Esophagus muscularis mucosa (tissue), 4 donors: ENCODE measurements around the gene MELTF. TPM values are rescaled to one million over a fixed set of nuclear protein-coding genes. Genes with fewer than 3 reads are reported as not detected.

Source experiments
- DNase-seq: peaks from one replicate; pipeline ENCODE4 v3.0.0-alpha.2; 2017; ENCODE audit errors: extremely low spot score
- H3K27ac ChIP-seq, 4 donors: fragments of 200-600 bp; sonication (generic); replicated peaks in 1 of 4; 1 replicate in 3 of 4; 2 replicates in 1 of 4; pipeline ENCODE4 v1.5.1; 2016 to 2019; ENCODE audit warnings: mild to moderate bottlenecking in 1 of 4
- H3K27me3 ChIP-seq, 4 donors: fragments of 200-600 bp; sonication (generic); one replicate each; pipeline versions ENCODE4 v1.5.1 to v1.6.0; 2016 to 2019
- H3K36me3 ChIP-seq, 4 donors: fragments of 200-600 bp; sonication (generic); one replicate each; pipeline ENCODE4 v1.5.1; 2016 to 2019
- H3K4me1 ChIP-seq, 4 donors: fragments of 200-600 bp; sonication (generic); one replicate each; pipeline ENCODE4 v1.5.1; 2016 to 2019
- H3K4me3 ChIP-seq, 4 donors: fragments of 200-600 bp; sonication (generic); 1 replicate in 2 of 4; 2 replicates in 2 of 4; pipeline ENCODE4 v1.5.1; 2016 to 2019; ENCODE audit warnings: mild to moderate bottlenecking in 4 of 4, moderate library complexity in 1 of 4
- H3K9me3 ChIP-seq, 4 donors: fragments of 200-600 bp; sonication (generic); 1 replicate in 3 of 4; 2 replicates in 1 of 4; pipeline ENCODE4 v1.5.1; 2016 to 2019
- CTCF ChIP-seq, 3 experiments: fragments of 200-600 bp in 2 of 3; fragments of 450-650 bp in 1 of 3; sonication (generic) in 2 of 3; IDR thresholded peaks; one replicate each; pipeline ENCODE4 v1.5.1; 2017 to 2019; ENCODE audit warnings: antibody characterized with exemption in 3 of 3, mild to moderate bottlenecking in 2 of 3, moderate library complexity in 1 of 3
- EP300 ChIP-seq: sonication (generic); formaldehyde crosslinking; IDR thresholded peaks from one replicate; pipeline ENCODE4 v1.6.1; 2017; ENCODE audit warnings: antibody characterized with exemption
- POLR2A ChIP-seq: fragments of 450-650 bp; IDR thresholded peaks from one replicate; pipeline ENCODE4 v1.6.1; 2017; ENCODE audit warnings: antibody characterized with exemption, moderate library complexity, mild to moderate bottlenecking, low read depth
- POLR2AphosphoS5 ChIP-seq, 2 donors: sonication (generic); formaldehyde crosslinking; IDR thresholded peaks; one replicate each; pipeline ENCODE4 v1.6.1; 2017; ENCODE audit warnings: antibody characterized with exemption in 2 of 2
- WGBS: methylation state at CpG from one replicate; pipeline ENCODE4 v1.1.5; 2018; 5-methylcytosine and 5-hydroxymethylcytosine counted together
- intact Hi-C: fragments of 100-400 bp; cut with DNase I; formaldehyde crosslinking; loops from one replicate; pipeline ENCODE4 v1.15.1; 2023
- total RNA-seq, 4 donors: library from RNA; depleted of rRNA; stranded (reverse); fragments of >200 nt; gene quantifications; one replicate each; pipeline versions ENCODE4 v1.1.0 to v1.2.1, GENCODE V29; 2016

The MELTF gene
- total RNA-seq, 4 donors from 2014 or later = 3.6 to 9.1 (median 4.5) TPM

- no peak for DNase-seq
- no peaks in the 10 kb centered on the region for H3K4me1 ChIP-seq
Observed at GRCh38 chr3:196995646-196996355, 33.8 kb downstream of the MELTF start.

GRCh38 chr3:196995027-196995426, 34.6 kb downstream of the MELTF start:
- WGBS = 86% methylated on average over 19 of the region's 19 CpGs
- TF ChIP-seq POLR2AphosphoS5 (IDR thresholded peaks at IDR 0.05) (no peak), POLR2A (no peak), CTCF (IDR thresholded peaks at IDR 0.05) (no peak), EP300 (no peak)
- H3K36me3 ChIP-seq = no peaks in the 10 kb centered on the region
- no peaks in the 10 kb centered on the region for H3K27me3 ChIP-seq
- intact Hi-C loops = no loop called here
- H3K27ac ChIP-seq = no peak overlapping the region
- no peak for DNase-seq
- H3K4me3 ChIP-seq = no peak overlapping the region
- no peaks in the 10 kb centered on the region for H3K4me1 ChIP-seq
- no peaks in the 10 kb centered on the region for H3K9me3 ChIP-seq

More at GRCh38 chr3:196995646-196996355, 33.8 kb downstream of the MELTF start:
- Histone ChIP-seq H3K36me3 (no peaks in the 10 kb centered on the region), H3K27me3 (no peaks in the 10 kb centered on the region), H3K9me3 (no peaks in the 10 kb centered on the region), H3K27ac (no peak overlapping the region), H3K4me3 (no peak overlapping the region)
- WGBS = 89% methylated on average over 12 of the region's 14 CpGs
- intact Hi-C loops = no loop called here
- TF ChIP-seq POLR2AphosphoS5 (IDR thresholded peaks at IDR 0.05) (no peak), CTCF (IDR thresholded peaks at IDR 0.05) (no peak), EP300 (no peak), POLR2A (no peak)

GRCh38 chr3:196994056-196994455, 35.6 kb downstream of the MELTF start:
- Histone ChIP-seq H3K27me3 (peaks cover 0 to 1% (median 0%) of the 10 kb centered on the region in 4 donors), H3K4me1 (no peaks in the 10 kb centered on the region), H3K4me3 (no peak overlapping the region), H3K36me3 (no peaks in the 10 kb centered on the region), H3K9me3 (no peaks in the 10 kb centered on the region), H3K27ac (no peak overlapping the region)
- TF ChIP-seq POLR2A (no peak), EP300 (no peak), CTCF (IDR thresholded peaks at IDR 0.05) (no peak), POLR2AphosphoS5 (IDR thresholded peaks at IDR 0.05) (no peak)
- DNase-seq = no peak
- intact Hi-C loops = no loop called here
- 77% methylated on average over 14 of the region's 16 CpGs for WGBS

- Histone ChIP-seq H3K9me3 (no peaks in the 10 kb centered on the region), H3K4me3 (no peak overlapping the region), H3K36me3 (no peaks in the 10 kb centered on the region), H3K27me3 (peaks cover 0 to 12% (median 0%) of the 10 kb centered on the region in 4 donors), H3K27ac (no peak overlapping the region), H3K4me1 (peaks cover 0 to 3% (median 0%) of the 10 kb centered on the region in 4 donors)
- no peak for TF ChIP-seq POLR2A
- TF ChIP-seq POLR2AphosphoS5 (IDR thresholded peaks at IDR 0.05) = no peak
- TF ChIP-seq CTCF (IDR thresholded peaks at IDR 0.05) = no peak
- TF ChIP-seq EP300 = no peak
- intact Hi-C loops = no loop called here
- DNase-seq = no peak
- WGBS = 93% methylated on average over 17 of the region's 17 CpGs
Observed at GRCh38 chr3:196992461-196993065, 37.1 kb downstream of the MELTF start.
